Measurements from ENCODE around the gene ORM2.

ORM2 gene

GRCh38 chr9:114296338-114296737, 33.3 kb upstream of the ORM2 start:
- DNase-seq, result no peak

GRCh38 chr9:114299286-114300152, 30.1 kb upstream of the ORM2 start:
- DNase-seq, result no peak

GRCh38 chr9:114300153-114300845, 29.4 kb upstream of the ORM2 start:
- no peak for DNase-seq

GRCh38 chr9:114300846-114301797, 28.5 kb upstream of the ORM2 start:
- no peak for DNase-seq

- DNase-seq, result no peak
Observed at GRCh38 chr9:114301798-114302565, 27.7 kb upstream of the ORM2 start.

GRCh38 chr9:114302727-114303126, 26.9 kb upstream of the ORM2 start:
- no peak for DNase-seq

GRCh38 chr9:114303571-114303970, 26.1 kb upstream of the ORM2 start:
- DNase-seq, result no peak

- DNase-seq, result no peak
Observed at GRCh38 chr9:114303977-114304376, 25.7 kb upstream of the ORM2 start.

GRCh38 chr9:114304416-114305188, 25.1 kb upstream of the ORM2 start:
- DNase-seq, result no peak

- no peak for DNase-seq
Observed at GRCh38 chr9:114307899-114308267, 21.8 kb upstream of the ORM2 start.

- DNase-seq, result no peak
Observed at GRCh38 chr9:114308361-114308950, 21.2 kb upstream of the ORM2 start.

- no peak for DNase-seq
Observed at GRCh38 chr9:114309096-114309495, 20.6 kb upstream of the ORM2 start.

GRCh38 chr9:114310471-114311450, 18.9 kb upstream of the ORM2 start:
- DNase-seq, result no peak

- DNase-seq, result no peak
Observed at GRCh38 chr9:114311571-114312512, 17.8 kb upstream of the ORM2 start.

- DNase-seq, result no peak
Observed at GRCh38 chr9:114312513-114312875, 17.2 kb upstream of the ORM2 start.

- no peak for DNase-seq
Observed at GRCh38 chr9:114313186-114313585, 16.5 kb upstream of the ORM2 start.

GRCh38 chr9:114314256-114314867, 15.3 kb upstream of the ORM2 start:
- DNase-seq, result no peak

Data from MV-4-11 (cell line).